Caki2 (cell line): Measurements from ENCODE around the gene RAI14. TPM values are rescaled to one million over a fixed set of nuclear protein-coding genes. Genes with fewer than 3 reads are reported as not detected.
A peak's percentile ranks its signal among the peaks of the same experiment; 100 is the strongest.

Experiments used
- DNase-seq: peaks from one replicate; pipeline ENCODE4 v3.0.0-alpha.2; 2015; ENCODE audit warnings: low read depth
- in situ Hi-C: cut with HindIII; loops from 2 replicates; pipeline ENCODE4 v1.10.0; 2016; ENCODE audit warnings: low sequenced_read_pairs, low pct_unique_long_range_greater_than_20kb, mixed read lengths
- total RNA-seq: library from RNA; depleted of rRNA; stranded (reverse); fragments of >200 nt; shearing (Covaris generic); gene quantifications from 2 replicates; pipeline ENCODE4 v1.2.3, GENCODE V29; 2014; ENCODE audit warnings: low replicate concordance

The RAI14 gene
- total RNA-seq, 1 experiment from 2014 or later, result 53.9 TPM

DNA sequence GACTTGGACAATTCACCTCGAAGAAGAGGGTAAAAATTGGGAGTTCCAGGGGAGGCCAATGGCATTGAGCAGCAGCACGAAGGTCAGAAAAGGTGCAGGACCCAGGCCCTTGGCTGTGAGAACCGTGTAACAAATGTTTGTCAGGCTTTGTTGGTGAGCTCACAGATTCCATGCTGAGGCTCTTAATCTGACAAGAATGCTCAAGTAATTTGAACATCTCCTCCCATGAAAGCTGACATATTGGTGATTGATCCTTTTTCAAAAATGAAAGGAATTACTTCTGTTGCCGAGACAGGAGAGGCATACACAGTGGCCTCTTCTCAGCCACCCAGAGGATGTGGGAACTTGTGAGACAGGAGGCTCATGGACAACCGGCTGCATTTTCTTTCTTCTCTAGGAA lies 11.6 kb downstream of the RAI14 start:
- in situ Hi-C loops, result no loop called here
- no peak for DNase-seq

- DNase-seq, result no peak
- in situ Hi-C loops, result no loop called here
These were observed 13.9 kb downstream of the RAI14 start for GRCh38 chr5:34669931-34670516.

GRCh38 chr5:34672196-34672595 lies 16.1 kb downstream of the RAI14 start:
- in situ Hi-C loops, result no loop called here
- DNase-seq, result no peak

GRCh38 chr5:34673463-34674125 lies 17.5 kb downstream of the RAI14 start:
- in situ Hi-C loops, result no loop called here
- DNase-seq, result no peak

GRCh38 chr5:34674187-34674586 lies 18.1 kb downstream of the RAI14 start:
- in situ Hi-C loops, result no loop called here
- no peak for DNase-seq

DNA sequence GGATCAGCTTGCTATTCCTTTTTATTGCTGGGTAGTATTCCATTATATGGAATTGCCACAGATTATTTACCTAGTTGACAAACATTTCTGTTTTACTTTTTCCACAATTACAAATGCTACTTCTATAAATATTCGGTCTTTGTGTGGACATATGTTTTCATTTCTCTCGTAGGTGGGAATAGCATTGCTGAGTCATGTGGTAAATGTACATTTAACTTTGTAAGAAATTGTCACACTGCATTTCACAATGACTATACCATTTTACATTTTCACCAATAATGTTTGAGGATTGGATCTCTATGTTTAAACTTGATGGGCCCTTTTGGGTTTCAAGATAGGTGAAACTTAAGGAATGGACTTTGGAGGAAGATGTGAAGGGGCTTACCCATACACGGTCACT lies 19.7 kb downstream of the RAI14 start:
- in situ Hi-C loops, result no loop called here
- no peak for DNase-seq

GRCh38 chr5:34676416-34676815 lies 20.3 kb downstream of the RAI14 start:
- in situ Hi-C loops, result no loop called here
- DNase-seq, result no peak

DNA sequence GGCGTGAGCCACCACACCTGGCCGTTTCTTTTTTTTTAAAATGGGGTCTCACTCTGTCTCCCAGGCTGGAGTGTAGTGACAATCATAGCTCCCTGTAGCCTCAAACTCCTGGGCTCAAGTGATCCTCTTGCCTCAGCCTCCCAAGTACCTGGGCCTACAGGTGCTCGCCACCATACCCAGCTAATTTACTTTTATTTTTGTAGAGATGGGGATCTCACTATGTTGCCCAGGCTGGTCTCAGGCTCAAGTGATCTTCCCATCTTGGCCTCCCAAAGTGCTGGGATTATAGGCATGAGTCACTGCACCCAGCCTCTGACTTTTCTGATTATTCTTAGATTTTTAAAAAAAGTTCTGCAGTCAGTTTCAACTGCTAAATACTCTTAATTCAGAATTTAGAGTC lies 21.3 kb downstream of the RAI14 start:
- no peak for DNase-seq
- in situ Hi-C loops, result no loop called here

DNA sequence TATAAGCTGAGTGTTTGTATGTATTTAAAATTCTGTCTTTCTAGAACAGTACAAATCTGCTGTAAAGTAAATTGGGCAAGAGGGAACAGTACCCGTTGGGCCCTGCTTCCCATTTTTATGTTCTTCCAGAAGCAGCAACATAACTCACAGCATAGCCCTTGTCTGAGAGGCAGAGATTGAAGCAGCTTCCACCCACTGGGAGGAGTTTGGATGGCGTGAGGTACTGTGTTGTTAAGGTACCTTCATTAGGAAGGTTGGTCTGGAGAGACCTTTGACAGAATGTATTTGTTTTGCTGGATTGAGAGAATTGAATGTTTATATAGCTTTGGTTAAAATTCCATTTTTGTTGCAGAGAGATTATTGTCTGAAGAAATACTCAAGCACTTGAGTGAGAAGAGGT lies 24.8 kb downstream of the RAI14 start:
- in situ Hi-C loops, result no loop called here
- DNase-seq, result no peak

DNA sequence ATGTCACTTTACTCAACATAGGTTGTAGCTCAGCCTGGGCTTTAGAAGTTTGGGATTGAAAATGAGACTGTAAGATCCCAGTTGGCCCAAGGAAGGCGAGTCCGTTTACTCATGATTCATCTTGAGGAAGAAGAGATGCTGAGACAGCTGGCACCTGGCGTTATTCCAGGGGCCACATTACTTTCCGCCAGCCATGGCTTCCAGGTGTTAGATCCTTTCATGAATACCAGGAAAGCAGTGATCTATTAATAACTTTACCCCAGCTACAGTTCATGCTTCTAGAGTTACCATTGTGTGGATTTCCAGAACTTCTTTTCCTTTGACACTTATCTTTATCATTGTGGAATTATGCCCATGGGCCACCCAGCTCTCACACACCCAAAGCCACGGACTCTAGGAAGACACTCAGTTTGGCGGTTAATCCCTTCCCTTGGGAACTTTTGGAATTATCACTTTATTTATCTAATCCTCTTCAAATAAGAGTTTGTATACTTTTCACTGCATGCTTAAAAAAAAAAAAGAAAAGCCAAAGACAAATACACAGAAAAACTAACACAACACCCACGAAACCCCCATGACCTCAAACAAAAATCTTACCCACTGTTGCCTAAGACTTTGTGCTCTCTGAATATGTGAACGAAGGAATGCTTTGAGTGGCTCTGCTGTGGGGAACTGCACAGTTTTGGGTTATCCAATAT lies 26.9 kb downstream of the RAI14 start:
- DNase-seq, result peak; percentile 89

GRCh38 chr5:34684281-34684979 lies 28.3 kb downstream of the RAI14 start:
- in situ Hi-C loops, result no loop called here
- DNase-seq, result peak; percentile 94

More for the DNA sequence above, 26.9 kb downstream of the RAI14 start:
- in situ Hi-C loops, result no loop called here

- in situ Hi-C loops, result no loop called here
These were observed 28.8 kb downstream of the RAI14 start for GRCh38 chr5:34684980-34685352.

DNA sequence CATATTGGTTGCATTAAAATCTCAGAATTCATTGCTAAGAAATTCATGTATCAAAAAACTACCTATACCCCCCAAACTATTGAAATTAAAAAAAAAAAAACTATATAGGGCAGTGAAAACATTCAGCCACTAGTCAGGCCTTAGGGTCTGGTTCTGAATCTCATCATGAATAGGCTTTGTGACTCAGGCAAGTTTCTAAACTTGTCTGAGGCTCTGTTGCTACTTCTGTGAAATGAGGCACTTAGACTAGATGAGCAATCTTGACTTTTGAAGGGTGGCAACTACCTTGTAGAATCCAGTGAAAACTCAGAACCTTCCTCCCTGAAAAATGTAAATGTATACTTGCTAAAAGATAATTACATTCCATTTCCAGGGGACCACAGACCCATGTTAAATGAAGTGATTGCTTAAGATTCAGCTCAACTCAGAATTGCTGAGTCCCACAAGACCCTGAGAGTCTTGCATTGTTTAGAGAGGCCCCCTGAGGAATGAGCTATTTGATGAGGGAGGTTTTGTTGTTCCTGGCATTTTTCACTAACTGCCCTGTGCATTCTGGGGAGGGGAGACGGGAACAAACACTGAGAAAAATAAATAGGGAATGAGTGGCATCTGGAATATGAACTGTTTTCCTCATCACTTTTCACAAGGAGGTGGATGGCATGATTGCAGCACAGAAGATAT lies 29.5 kb downstream of the RAI14 start:
- DNase-seq, result no peak
- in situ Hi-C loops, result no loop called here

More at GRCh38 chr5:34684980-34685352, 28.8 kb downstream of the RAI14 start:
- no peak for DNase-seq

GRCh38 chr5:34686762-34687268 lies 30.7 kb downstream of the RAI14 start:
- peak; percentile 96 for DNase-seq
- in situ Hi-C loops, result no loop called here

DNA sequence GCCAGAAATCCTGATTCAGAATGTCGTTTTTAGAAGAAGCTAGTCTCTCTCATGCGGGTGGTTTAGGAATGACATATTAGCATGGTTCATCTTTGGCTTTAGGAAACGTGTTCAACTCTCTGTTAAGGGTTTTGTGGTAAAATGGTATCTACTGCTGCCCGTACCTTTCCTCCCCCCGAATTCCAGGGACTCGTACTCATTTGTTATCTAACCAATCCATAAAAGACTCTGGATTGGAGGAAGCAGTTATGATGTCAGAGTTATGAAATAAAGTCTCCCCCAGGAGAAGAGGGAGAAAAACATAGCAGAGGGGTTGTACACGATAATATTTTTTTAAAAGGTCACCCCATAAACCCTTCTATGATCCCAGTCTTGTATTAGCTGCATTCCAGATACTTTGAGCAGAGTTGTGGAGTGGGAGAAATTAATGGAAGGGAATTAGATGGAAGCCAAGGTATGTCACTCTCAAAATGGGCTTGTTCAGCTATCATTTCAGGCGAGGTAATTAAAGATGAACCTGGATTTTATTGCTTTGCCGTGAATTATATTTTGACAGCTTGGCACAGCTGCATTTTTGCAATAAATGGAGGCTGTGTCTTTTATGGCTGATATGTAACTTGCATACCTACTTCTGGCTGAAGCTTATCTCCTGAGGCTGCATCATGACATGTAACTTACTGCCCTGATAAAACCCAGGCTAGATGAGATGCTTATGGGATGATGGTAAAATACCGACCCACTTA lies 31.3 kb downstream of the RAI14 start:
- in situ Hi-C loops, result no loop called here
- DNase-seq, result no peak

GRCh38 chr5:34688015-34688810 lies 32.1 kb downstream of the RAI14 start:
- in situ Hi-C loops, result no loop called here
- no peak for DNase-seq

DNA sequence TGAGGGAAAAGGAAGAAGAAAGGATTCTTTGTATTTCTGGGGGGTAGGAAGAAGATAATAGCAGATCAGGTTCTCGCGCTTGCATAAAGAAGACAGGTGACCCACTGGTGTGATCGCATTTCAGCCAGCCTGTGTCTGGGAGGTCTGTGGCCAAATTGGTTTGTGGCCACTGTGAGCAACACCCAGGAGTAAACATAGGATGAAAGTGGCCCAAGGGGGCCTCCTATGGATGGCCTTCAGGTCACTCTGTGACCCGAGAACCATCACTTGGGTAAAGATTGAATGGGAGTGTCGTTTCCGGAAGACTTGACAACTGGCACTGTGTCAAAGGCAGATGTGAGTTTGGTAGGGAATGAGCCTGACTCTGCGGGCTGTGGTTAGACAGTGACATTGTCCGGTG lies 34.2 kb downstream of the RAI14 start:
- DNase-seq, result no peak
- in situ Hi-C loops, result no loop called here
